Hepatocyte (in vitro differentiated cells): Measurements from ENCODE around the gene WBP4. TPM values are rescaled to one million over a fixed set of nuclear protein-coding genes. Genes with fewer than 3 reads are reported as not detected.

ENCODE experiments used
- DNase-seq: peaks from one replicate; pipeline ENCODE4 v3.0.0-alpha.2; 2016; ENCODE audit warnings: low spot score
- H2AFZ ChIP-seq: fragments of 200-600 bp; sonication (generic); 2 replicates; pipeline ENCODE4 v1.6.0; 2016; ENCODE audit warnings: antibody characterized with exemption, mild to moderate bottlenecking
- H3K27ac ChIP-seq: fragments of 200-600 bp; sonication (generic); 2 replicates; pipeline ENCODE4 v1.5.1; 2016; ENCODE audit warnings: mild to moderate bottlenecking
- H3K27me3 ChIP-seq: fragments of 200-600 bp; sonication (generic); 2 replicates; pipeline ENCODE4 v1.6.1; 2016
- H3K36me3 ChIP-seq: fragments of 200-600 bp; sonication (generic); replicated peaks from 2 replicates; pipeline ENCODE4 v1.5.1; 2016; ENCODE audit warnings: low read depth; ENCODE audit not compliant: insufficient read depth
- H3K4me1 ChIP-seq: fragments of 200-600 bp; sonication (generic); 2 replicates; pipeline ENCODE4 v1.5.1; 2016; ENCODE audit warnings: mild to moderate bottlenecking, moderate library complexity; ENCODE audit not compliant: insufficient read depth
- H3K4me2 ChIP-seq: fragments of 200-600 bp; sonication (generic); 2 replicates; pipeline ENCODE4 v1.6.0; 2016
- H3K4me3 ChIP-seq: fragments of 200-600 bp; sonication (generic); 2 replicates; pipeline ENCODE4 v1.5.1; 2016; ENCODE audit warnings: mild to moderate bottlenecking
- H3K79me2 ChIP-seq: fragments of 200-600 bp; sonication (generic); 2 replicates; pipeline ENCODE4 v1.6.0; 2017; ENCODE audit warnings: mild to moderate bottlenecking
- H3K9me2 ChIP-seq: fragments of 200-600 bp; sonication (generic); replicated peaks from 2 replicates; pipeline ENCODE4 v1.6.0; 2017; ENCODE audit warnings: mild to moderate bottlenecking; ENCODE audit not compliant: insufficient read depth
- H3K9me3 ChIP-seq: fragments of 200-600 bp; sonication (generic); 2 replicates; pipeline ENCODE4 v1.5.1; 2016; ENCODE audit warnings: low read depth, mild to moderate bottlenecking
- H4K20me1 ChIP-seq: fragments of 200-600 bp; sonication (generic); 2 replicates; pipeline ENCODE4 v1.6.0; 2016; ENCODE audit warnings: mild to moderate bottlenecking; ENCODE audit not compliant: insufficient read depth, poor library complexity, severe bottlenecking
- EZH2 ChIP-seq: fragments of 200-600 bp; sonication (generic); IDR thresholded peaks from 2 replicates; pipeline ENCODE4 v1.6.1; 2016; ENCODE audit warnings: antibody characterized with exemption, mild to moderate bottlenecking, borderline replicate concordance
- EZH2phosphoT487 ChIP-seq: fragments of 200-600 bp; sonication (generic); IDR thresholded peaks from one replicate; pipeline ENCODE4 v1.6.1; 2018; ENCODE audit warnings: antibody characterized with exemption, mild to moderate bottlenecking, low read depth, moderate library complexity; ENCODE audit not compliant: unreplicated experiment, severe bottlenecking
- WGBS: methylation state at CpG from one replicate; pipeline ENCODE4 v1.1.6; 2016; ENCODE audit warnings: low lambda C conversion rate; ENCODE audit errors: missing lambda C conversion rate; 5-methylcytosine and 5-hydroxymethylcytosine counted together
- polyA plus RNA-seq: library from polyadenylated mRNA; unstranded; fragments of >200 nt; fragmentation: Nextera tagmentation; extraction: Ambion mirVana; gene quantifications from 2 replicates; pipeline ENCODE4 v1.2.1, GENCODE V29; 2016
- total RNA-seq: library from RNA; depleted of rRNA; stranded (reverse); fragments of >200 nt; gene quantifications from 2 replicates; pipeline ENCODE4 v1.2.3, GENCODE V29; 2014
- TF ChIP-seq, protein P1 (sequence below): fragments of 200-600 bp; sonication (generic); IDR thresholded peaks from 2 replicates; pipeline ENCODE4 v1.5.1; 2016; ENCODE audit warnings: antibody characterized with exemption, mild to moderate bottlenecking; ENCODE audit not compliant: poor library complexity

The WBP4 gene
- total and polyA plus RNA-seq, 2 experiments from 2014 or later, result 6.1 to 8.4 TPM

DNA sequence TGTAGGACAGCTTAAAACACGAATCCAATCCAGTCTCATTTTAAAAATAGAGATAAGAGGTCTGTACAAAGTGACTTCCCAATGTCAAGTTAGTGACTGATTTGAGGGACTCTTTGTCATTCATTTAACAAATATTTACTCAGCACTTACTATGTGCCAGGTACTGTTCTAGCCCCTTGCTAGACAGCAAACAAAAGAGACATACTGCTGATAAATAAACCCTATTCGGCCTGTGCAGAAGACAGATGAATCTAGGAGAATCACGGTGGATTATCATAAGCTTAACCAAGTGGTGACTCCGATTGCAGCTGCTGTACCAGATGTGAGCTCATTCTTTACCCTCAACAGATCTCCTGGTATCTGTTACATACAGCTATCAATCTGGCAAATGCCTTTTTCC is 35.8 kb upstream of the WBP4 start:
- H2AFZ ChIP-seq, result no peak overlapping the region
- peak overlapping the region; percentile 53 for H3K4me2 ChIP-seq
- peak overlapping the region; percentile 67 for H3K27ac ChIP-seq
- no peaks in the 10 kb centered on the region for H3K9me3 ChIP-seq
- peaks cover 13% of the 10 kb centered on the region for H4K20me1 ChIP-seq
- peaks cover 28% of the 10 kb centered on the region for H3K4me1 ChIP-seq
- no peaks in the 10 kb centered on the region for H3K9me2 ChIP-seq
- peaks cover 99% of the 10 kb centered on the region for H3K79me2 ChIP-seq
- no peak overlapping the region for H3K4me3 ChIP-seq
- no peak for DNase-seq
- H3K27me3 ChIP-seq, result no peaks in the 10 kb centered on the region
- whole genome bisulfite sequencing, result 37% methylated on average over 4 of the region's 4 CpGs
- TF ChIP-seq EZH2phosphoT487 (no peak), EZH2 (no peak)
- TF ChIP-seq, protein P1, sequence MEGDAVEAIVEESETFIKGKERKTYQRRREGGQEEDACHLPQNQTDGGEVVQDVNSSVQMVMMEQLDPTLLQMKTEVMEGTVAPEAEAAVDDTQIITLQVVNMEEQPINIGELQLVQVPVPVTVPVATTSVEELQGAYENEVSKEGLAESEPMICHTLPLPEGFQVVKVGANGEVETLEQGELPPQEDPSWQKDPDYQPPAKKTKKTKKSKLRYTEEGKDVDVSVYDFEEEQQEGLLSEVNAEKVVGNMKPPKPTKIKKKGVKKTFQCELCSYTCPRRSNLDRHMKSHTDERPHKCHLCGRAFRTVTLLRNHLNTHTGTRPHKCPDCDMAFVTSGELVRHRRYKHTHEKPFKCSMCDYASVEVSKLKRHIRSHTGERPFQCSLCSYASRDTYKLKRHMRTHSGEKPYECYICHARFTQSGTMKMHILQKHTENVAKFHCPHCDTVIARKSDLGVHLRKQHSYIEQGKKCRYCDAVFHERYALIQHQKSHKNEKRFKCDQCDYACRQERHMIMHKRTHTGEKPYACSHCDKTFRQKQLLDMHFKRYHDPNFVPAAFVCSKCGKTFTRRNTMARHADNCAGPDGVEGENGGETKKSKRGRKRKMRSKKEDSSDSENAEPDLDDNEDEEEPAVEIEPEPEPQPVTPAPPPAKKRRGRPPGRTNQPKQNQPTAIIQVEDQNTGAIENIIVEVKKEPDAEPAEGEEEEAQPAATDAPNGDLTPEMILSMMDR, result no peak
- no peaks in the 10 kb centered on the region for H3K36me3 ChIP-seq

DNA sequence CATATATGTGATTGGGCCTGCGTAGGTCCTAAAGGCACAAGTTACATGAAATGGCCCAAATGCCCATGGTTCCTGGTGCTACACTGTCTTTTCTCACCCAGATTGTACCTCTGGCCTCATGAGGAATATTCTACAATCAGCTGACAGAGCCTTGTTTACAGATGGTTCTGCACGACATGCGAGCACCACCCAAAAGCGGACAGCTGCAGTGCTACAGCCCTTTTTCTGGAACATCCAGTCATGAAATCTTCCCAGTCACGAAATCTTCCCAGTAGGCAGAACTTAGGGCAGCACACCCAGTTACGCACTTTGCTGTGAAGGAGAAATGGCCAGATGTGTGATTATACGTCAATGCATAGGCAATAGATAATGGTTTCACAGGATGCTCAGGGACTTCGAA is 34.5 kb upstream of the WBP4 start:
- Histone ChIP-seq H3K27ac (no peak overlapping the region), H4K20me1 (peaks cover 15% of the 10 kb centered on the region)

DNA sequence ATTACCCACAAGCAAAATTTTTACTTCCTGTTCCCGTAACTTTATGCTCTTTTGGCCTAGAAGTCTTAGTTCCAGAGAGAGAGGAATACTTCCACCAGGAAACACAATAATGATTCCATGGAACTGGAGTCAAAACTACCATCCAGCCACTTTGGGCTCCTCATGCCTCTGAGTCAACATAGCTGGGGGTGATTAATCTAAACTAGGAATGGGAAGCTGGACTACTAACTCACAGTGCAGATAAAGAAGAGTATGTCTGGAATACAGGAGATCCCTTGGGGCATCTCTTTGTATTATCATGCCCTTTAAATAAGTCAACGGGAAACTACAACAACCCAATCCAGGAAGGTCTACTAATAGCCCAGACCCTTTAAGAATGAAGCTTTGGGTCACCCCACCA is 33.3 kb upstream of the WBP4 start:
- H3K27me3 ChIP-seq, result no peaks in the 10 kb centered on the region
- no peak overlapping the region for H2AFZ ChIP-seq
- no peak overlapping the region for H3K27ac ChIP-seq
- H3K9me3 ChIP-seq, result no peaks in the 10 kb centered on the region
- DNase-seq, result no peak
- H4K20me1 ChIP-seq, result peaks cover 27% of the 10 kb centered on the region
- no peak overlapping the region for H3K4me3 ChIP-seq
- no peak overlapping the region for H3K4me2 ChIP-seq
- peaks cover 20% of the 10 kb centered on the region for H3K4me1 ChIP-seq
- WGBS, result 82% methylated on average over 2 of the region's 2 CpGs
- H3K36me3 ChIP-seq, result no peaks in the 10 kb centered on the region
- H3K9me2 ChIP-seq, result no peaks in the 10 kb centered on the region
- H3K79me2 ChIP-seq, result peaks cover 99% of the 10 kb centered on the region
- TF ChIP-seq, protein P1, result no peak
- TF ChIP-seq EZH2phosphoT487 (no peak), EZH2 (no peak)

More for the DNA sequence above, 34.5 kb upstream of the WBP4 start:
- Histone ChIP-seq H3K9me3 (no peaks in the 10 kb centered on the region), H3K79me2 (peaks cover 99% of the 10 kb centered on the region), H3K4me2 (no peak overlapping the region), H3K9me2 (no peaks in the 10 kb centered on the region), H2AFZ (no peak overlapping the region), H3K4me1 (peaks cover 20% of the 10 kb centered on the region), H3K27me3 (no peaks in the 10 kb centered on the region), H3K36me3 (no peaks in the 10 kb centered on the region), H3K4me3 (no peak overlapping the region)
- TF ChIP-seq, protein P1, result no peak
- TF ChIP-seq EZH2 (no peak), EZH2phosphoT487 (no peak)
- DNase-seq, result no peak
- 96% methylated on average over 8 of the region's 8 CpGs for WGBS

DNA sequence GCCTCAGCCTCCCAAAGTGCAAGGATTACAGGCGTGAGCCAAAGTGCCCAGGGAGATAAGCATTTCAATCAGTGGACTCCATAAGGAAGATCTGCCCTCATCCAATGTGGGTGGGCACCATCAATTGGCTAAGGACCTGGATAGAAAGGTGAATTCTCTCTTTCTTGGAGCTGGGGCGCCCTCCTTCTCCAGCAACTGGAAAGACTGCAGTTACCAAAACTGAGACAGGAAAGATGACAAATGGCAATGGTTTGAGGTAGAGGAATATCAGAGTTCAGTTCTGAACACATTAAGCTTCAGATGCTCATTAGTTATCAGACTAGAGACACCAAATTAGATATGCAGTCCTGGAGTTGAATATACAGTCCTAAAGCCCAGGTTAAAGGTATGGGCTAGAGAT is 31.7 kb upstream of the WBP4 start:
- peaks cover 11% of the 10 kb centered on the region for H3K4me1 ChIP-seq
- H3K4me2 ChIP-seq, result no peak overlapping the region
- H2AFZ ChIP-seq, result no peak overlapping the region
- no peak for DNase-seq
- H4K20me1 ChIP-seq, result peaks cover 27% of the 10 kb centered on the region
- H3K79me2 ChIP-seq, result peaks cover 99% of the 10 kb centered on the region
- no peaks in the 10 kb centered on the region for H3K9me2 ChIP-seq
- TF ChIP-seq EZH2, result no peak
- no peak for TF ChIP-seq EZH2phosphoT487
- TF ChIP-seq, protein P1, result no peak
- no peak overlapping the region for H3K4me3 ChIP-seq
- no peaks in the 10 kb centered on the region for H3K9me3 ChIP-seq
- WGBS, result 100% methylated on average over 2 of the region's 2 CpGs
- H3K36me3 ChIP-seq, result no peaks in the 10 kb centered on the region
- H3K27ac ChIP-seq, result no peak overlapping the region
- no peaks in the 10 kb centered on the region for H3K27me3 ChIP-seq
